ENCODE measurements around the gene ADORA1.

ADORA1 gene

GRCh38 chr1:203101813-203102634 is 25.5 kb upstream of the ADORA1 start:
- no peak overlapping the region for H3K4me3 ChIP-seq (ENCODE audit: low read depth, low read length)
- no peak for TF ChIP-seq CTCF (IDR thresholded peaks at IDR 0.05; ENCODE audit: low read depth, low read length)

- TF ChIP-seq CTCF (IDR thresholded peaks at IDR 0.05; ENCODE audit: low read depth, low read length), result no peak
- H3K4me3 ChIP-seq (ENCODE audit: low read depth, low read length), result no peak overlapping the region
Measured at GRCh38 chr1:203103216-203103615, 24.3 kb upstream of the ADORA1 start.

GRCh38 chr1:203103829-203104495 is 23.6 kb upstream of the ADORA1 start:
- no peak for TF ChIP-seq CTCF (IDR thresholded peaks at IDR 0.05; ENCODE audit: low read depth, low read length)
- no peak overlapping the region for H3K4me3 ChIP-seq (ENCODE audit: low read depth, low read length)

GRCh38 chr1:203104789-203105390 is 22.6 kb upstream of the ADORA1 start:
- no peak overlapping the region for H3K4me3 ChIP-seq (ENCODE audit: low read depth, low read length)
- TF ChIP-seq CTCF (IDR thresholded peaks at IDR 0.05; ENCODE audit: low read depth, low read length), result no peak

- TF ChIP-seq CTCF (IDR thresholded peaks at IDR 0.05; ENCODE audit: low read depth, low read length), result no peak
- no peak overlapping the region for H3K4me3 ChIP-seq (ENCODE audit: low read depth, low read length)
Measured at GRCh38 chr1:203112475-203112874, 15.1 kb upstream of the ADORA1 start.

GRCh38 chr1:203113308-203113707 is 14.2 kb upstream of the ADORA1 start:
- no peak overlapping the region for H3K4me3 ChIP-seq (ENCODE audit: low read depth, low read length)
- TF ChIP-seq CTCF (IDR thresholded peaks at IDR 0.05; ENCODE audit: low read depth, low read length), result no peak

GRCh38 chr1:203114202-203114601 is 13.3 kb upstream of the ADORA1 start:
- no peak for TF ChIP-seq CTCF (IDR thresholded peaks at IDR 0.05; ENCODE audit: low read depth, low read length)
- H3K4me3 ChIP-seq (ENCODE audit: low read depth, low read length), result no peak overlapping the region
